HG03575 (cell line): ENCODE data around the gene FOXP3.

Experiments
- ATAC-seq: cut with Tn5 transposase; IDR thresholded peaks from one replicate; pipeline ENCODE4 v1.9.1; 2021; ENCODE audit not compliant: unreplicated experiment, insufficient number of reproducible peaks, low FRiP score; ENCODE audit errors: extremely low read depth

Gene FOXP3

DNA sequence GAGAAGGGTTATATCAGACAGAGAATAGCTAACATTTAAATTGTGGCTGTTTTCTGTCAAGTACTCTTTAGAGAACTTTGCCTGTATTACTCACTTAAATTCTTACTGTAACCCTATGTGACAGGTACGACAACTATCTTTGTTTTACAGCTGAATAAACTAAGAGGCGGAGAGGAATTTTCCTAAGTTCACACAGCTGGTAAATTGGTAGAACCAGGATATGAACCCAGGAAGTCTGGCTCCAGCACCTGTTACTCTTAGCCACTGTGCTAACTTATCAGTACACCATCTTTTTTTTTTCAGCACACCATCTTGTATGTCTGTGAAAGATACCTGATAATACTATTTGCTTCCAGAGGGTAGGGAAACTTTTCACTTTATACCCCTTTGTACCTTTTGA, 62.5 kb downstream of the FOXP3 start:
- ATAC-seq = no peak
